ENCODE results near the gene GGTLC1. TPM values are rescaled to one million over a fixed set of nuclear protein-coding genes. Genes with fewer than 3 reads are reported as not detected.

Gene GGTLC1
- total RNA-seq, 1 experiment from 2014 or later, result not detected

DNA sequence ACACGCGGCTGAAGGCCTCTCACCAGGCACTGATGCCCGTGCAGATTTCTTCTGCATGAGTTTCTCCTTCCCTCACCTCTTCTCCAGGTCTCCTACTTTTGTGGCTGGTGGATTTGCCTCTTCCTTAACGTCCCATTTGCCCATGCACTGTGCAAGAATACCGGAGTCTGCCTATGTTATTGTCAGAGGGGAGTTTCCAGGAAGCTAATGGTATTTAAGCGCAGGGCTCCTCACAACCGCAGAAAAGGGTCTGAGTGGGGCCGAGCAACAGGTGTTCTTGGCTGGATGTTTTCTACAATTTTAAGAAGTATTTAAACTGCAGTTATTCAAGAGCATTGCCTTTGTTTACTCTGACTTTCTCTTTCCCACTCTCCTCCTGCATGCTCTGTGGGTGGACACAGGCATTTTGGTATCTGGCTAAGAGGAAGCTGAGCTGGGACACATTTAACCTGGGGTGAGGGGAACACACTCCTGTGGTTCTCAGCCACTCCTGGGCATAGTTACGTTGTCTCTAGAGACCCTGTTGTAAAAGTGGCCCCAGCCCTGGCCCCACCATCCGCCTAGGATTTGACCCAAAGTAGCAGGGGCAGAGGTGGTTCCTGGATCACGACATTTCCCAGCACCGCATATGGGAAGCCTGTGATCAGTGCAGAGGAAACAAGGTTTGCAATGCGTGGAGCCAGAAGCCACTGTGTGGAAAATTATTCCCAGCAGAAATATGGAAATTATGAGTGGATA is 34.4 kb downstream of the GGTLC1 start (continued):
- TF ChIP-seq EGR1 (IDR thresholded peaks at IDR 0.05; ENCODE audit: low read depth), result no peak

DNA sequence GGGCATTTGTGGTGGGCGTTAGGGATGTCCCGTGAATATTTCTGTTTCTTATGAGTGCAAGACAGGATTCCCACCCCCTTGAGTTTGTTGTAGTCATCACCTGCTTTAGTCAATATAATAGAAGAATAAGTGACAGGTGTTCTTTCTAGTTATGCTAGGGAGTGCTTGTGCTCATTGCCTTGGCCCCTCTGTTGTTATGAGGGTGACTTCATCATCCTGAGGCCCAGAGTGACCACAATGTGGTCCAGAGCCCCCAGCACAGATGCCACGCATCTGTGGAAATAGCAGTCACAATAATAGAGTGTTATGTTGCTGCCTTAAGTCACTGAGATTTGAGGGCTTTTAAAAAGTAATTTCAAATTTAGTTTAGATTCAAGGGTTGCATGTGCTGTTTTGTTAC is 42.4 kb downstream of the GGTLC1 start:
- no TSS peak for BruUV-seq (replicated peaks)
- no peaks in the 10 kb centered on the region for H3K36me3 ChIP-seq (ENCODE audit: control insufficient read depth in 1 of 2, insufficient read depth in 2 of 2, low read length in 2 of 2)
- TF ChIP-seq SRF (IDR thresholded peaks at IDR 0.05; ENCODE audit: low read depth) (no peak), TCF7L2 (IDR thresholded peaks at IDR 0.05; ENCODE audit: borderline replicate concordance, extremely low read depth, insufficient read depth, insufficient read length) (no peak), FOSL1 (IDR thresholded peaks at IDR 0.05; ENCODE audit: low read depth) (no peak), RAD21 (IDR thresholded peaks at IDR 0.05; ENCODE audit: low read depth) (no peak), POLR2AphosphoS5 (IDR thresholded peaks at IDR 0.05; ENCODE audit: low read depth, low read length) (no peak), EGR1 (IDR thresholded peaks at IDR 0.05; ENCODE audit: low read depth) (no peak), JUND (IDR thresholded peaks at IDR 0.05) (no peak), POLR2A (IDR thresholded peaks at IDR 0.05; ENCODE audit: borderline replicate concordance, extremely low read depth, insufficient read depth, insufficient read length) (no peak), ZFX (IDR thresholded peaks at IDR 0.05) (no peak), ELF1 (IDR thresholded peaks at IDR 0.05; ENCODE audit: borderline replicate concordance, low read depth) (no peak), YY1 (IDR thresholded peaks at IDR 0.05; ENCODE audit: extremely low read depth, insufficient replicate concordance, low read depth, low read length) (no peak), CEBPB (IDR thresholded peaks at IDR 0.05; ENCODE audit: low read depth) (no peak)
- TF ChIP-seq, protein P1, sequence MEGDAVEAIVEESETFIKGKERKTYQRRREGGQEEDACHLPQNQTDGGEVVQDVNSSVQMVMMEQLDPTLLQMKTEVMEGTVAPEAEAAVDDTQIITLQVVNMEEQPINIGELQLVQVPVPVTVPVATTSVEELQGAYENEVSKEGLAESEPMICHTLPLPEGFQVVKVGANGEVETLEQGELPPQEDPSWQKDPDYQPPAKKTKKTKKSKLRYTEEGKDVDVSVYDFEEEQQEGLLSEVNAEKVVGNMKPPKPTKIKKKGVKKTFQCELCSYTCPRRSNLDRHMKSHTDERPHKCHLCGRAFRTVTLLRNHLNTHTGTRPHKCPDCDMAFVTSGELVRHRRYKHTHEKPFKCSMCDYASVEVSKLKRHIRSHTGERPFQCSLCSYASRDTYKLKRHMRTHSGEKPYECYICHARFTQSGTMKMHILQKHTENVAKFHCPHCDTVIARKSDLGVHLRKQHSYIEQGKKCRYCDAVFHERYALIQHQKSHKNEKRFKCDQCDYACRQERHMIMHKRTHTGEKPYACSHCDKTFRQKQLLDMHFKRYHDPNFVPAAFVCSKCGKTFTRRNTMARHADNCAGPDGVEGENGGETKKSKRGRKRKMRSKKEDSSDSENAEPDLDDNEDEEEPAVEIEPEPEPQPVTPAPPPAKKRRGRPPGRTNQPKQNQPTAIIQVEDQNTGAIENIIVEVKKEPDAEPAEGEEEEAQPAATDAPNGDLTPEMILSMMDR (IDR thresholded peaks at IDR 0.05 in 2 of 3, conservative IDR thresholded peaks at IDR 0.05 in 1 of 3; ENCODE audit: borderline replicate concordance in 1 of 3, insufficient read depth in 1 of 3, low read depth in 2 of 3, low read length in 2 of 3), result no peak
- TF ChIP-seq, protein P2, sequence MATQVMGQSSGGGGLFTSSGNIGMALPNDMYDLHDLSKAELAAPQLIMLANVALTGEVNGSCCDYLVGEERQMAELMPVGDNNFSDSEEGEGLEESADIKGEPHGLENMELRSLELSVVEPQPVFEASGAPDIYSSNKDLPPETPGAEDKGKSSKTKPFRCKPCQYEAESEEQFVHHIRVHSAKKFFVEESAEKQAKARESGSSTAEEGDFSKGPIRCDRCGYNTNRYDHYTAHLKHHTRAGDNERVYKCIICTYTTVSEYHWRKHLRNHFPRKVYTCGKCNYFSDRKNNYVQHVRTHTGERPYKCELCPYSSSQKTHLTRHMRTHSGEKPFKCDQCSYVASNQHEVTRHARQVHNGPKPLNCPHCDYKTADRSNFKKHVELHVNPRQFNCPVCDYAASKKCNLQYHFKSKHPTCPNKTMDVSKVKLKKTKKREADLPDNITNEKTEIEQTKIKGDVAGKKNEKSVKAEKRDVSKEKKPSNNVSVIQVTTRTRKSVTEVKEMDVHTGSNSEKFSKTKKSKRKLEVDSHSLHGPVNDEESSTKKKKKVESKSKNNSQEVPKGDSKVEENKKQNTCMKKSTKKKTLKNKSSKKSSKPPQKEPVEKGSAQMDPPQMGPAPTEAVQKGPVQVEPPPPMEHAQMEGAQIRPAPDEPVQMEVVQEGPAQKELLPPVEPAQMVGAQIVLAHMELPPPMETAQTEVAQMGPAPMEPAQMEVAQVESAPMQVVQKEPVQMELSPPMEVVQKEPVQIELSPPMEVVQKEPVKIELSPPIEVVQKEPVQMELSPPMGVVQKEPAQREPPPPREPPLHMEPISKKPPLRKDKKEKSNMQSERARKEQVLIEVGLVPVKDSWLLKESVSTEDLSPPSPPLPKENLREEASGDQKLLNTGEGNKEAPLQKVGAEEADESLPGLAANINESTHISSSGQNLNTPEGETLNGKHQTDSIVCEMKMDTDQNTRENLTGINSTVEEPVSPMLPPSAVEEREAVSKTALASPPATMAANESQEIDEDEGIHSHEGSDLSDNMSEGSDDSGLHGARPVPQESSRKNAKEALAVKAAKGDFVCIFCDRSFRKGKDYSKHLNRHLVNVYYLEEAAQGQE (IDR thresholded peaks at IDR 0.05; ENCODE audit: low read depth), result no peak
- H3K79me2 ChIP-seq (ENCODE audit: insufficient read depth, low read length), result no peaks in the 10 kb centered on the region
- ATAC-seq (no peak), DNase-seq (ENCODE audit: low read depth, low spot score) (no peak)
- no peak overlapping the region for H3K4me2 ChIP-seq (ENCODE audit: low read length)
- intact Hi-C loops (cut with micrococcal nuclease), result no loop called here
- H4K20me1 ChIP-seq (ENCODE audit: insufficient read depth), result no peaks in the 10 kb centered on the region
- no peaks in the 10 kb centered on the region for H3K4me1 ChIP-seq (ENCODE audit: control insufficient read depth in 1 of 2, insufficient read depth in 2 of 2, low read length in 2 of 2)
- H3K9me2 ChIP-seq (ENCODE audit: insufficient read depth), result no peaks in the 10 kb centered on the region
- H3K9me3 ChIP-seq (ENCODE audit: control insufficient read depth in 1 of 2, insufficient read depth in 1 of 2, low read depth in 1 of 2, low read length in 2 of 2), result no peaks in the 10 kb centered on the region
- POLR2A ChIA-PET, result no interaction called here
- CTCF ChIA-PET, result no interaction called here
- H3K27me3 ChIP-seq (ENCODE audit: insufficient read depth, low read length), result no peaks in the 10 kb centered on the region
- no peak overlapping the region for H2AFZ ChIP-seq (ENCODE audit: low read depth, low read length, poor library complexity, severe bottlenecking)
- RAD21 ChIA-PET (ENCODE audit: low non-redundant PET in 1 of 2, low total read pairs in 2 of 2, uncharacterized antibody in 2 of 2, unreplicated experiment in 2 of 2), result no interaction called here
- no peak overlapping the region for H3K4me3 ChIP-seq (replicated peaks in 1 of 2; ENCODE audit: low read depth in 1 of 2, low read length in 2 of 2)
- no peak overlapping the region for H3K9ac ChIP-seq (ENCODE audit: low read length)
- H3K27ac ChIP-seq (ENCODE audit: low read depth, low read length), result no peak overlapping the region
